Prostate gland (tissue), 2 donors: ENCODE results near the gene PAFAH1B1.

Experiments used
- CTCF ChIP-seq, 4 experiments: fragments of 200-600 bp in 2 of 4; fragments of 450-650 bp in 2 of 4; sonication (generic) in 2 of 4; IDR thresholded peaks; 1 replicate in 3 of 4; 2 replicates in 1 of 4; pipeline ENCODE4 v1.5.1; 2016 to 2019; ENCODE audit warnings: antibody characterized with exemption in 4 of 4, mild to moderate bottlenecking in 2 of 4, moderate library complexity in 2 of 4
- POLR2A ChIP-seq: fragments of 450-650 bp; IDR thresholded peaks from one replicate; pipeline ENCODE4 v1.6.1; 2016; ENCODE audit warnings: antibody characterized with exemption, mild to moderate bottlenecking

GRCh38 chr17:2635241-2635640, 41.8 kb downstream of the PAFAH1B1 start:
- no peak for TF ChIP-seq CTCF (IDR thresholded peaks at IDR 0.05)
- no peak for TF ChIP-seq POLR2A
